ENCODE data around the gene COL15A1.

Gene COL15A1

GRCh38 chr9:99118782-99119466 lies 175.2 kb downstream of the COL15A1 start:
- Mint-ChIP-seq H3K27ac (peak overlapping the region; percentile 23), H3K9me3 (no peaks in the 10 kb centered on the region), H3K4me3 (peak overlapping the region; percentile 59), H3K4me1 (peaks cover 54% of the 10 kb centered on the region), H3K36me3 (no peaks in the 10 kb centered on the region)
- DNase-seq (ENCODE audit: low spot score in 2 of 2): peak; percentile 29 to 69
- ATAC-seq: peak; percentile 100

- Mint-ChIP-seq H3K4me3 (no peak overlapping the region), H3K36me3 (peaks cover 6% of the 10 kb centered on the region), H3K27ac (no peak overlapping the region), H3K4me1 (peaks cover 50% of the 10 kb centered on the region), H3K9me3 (no peaks in the 10 kb centered on the region)
- ATAC-seq: no peak
- DNase-seq (ENCODE audit: low spot score in 2 of 2): no peak
These were observed 176.4 kb downstream of the COL15A1 start for GRCh38 chr9:99119976-99120655.

Measured in stimulated activated effector memory CD8-positive, alpha-beta T cell treated with anti-CD3 and anti-CD28 coated beads, Interleukin-12 subunit alpha, Interleukin-12 subunit beta, amount 100 ng/mL, for 72 hours (primary cell).